Activated CD8-positive, alpha-beta memory T cell treated with anti-CD3 and anti-CD28 coated beads, Interleukin-2, amount 50 U/mL, for 48 hours (primary cell): ENCODE measurements around the gene PCDHGA8.

Source experiments
- DNase-seq: peaks from one replicate; pipeline ENCODE4 v3.0.0-alpha.2; 2020

The PCDHGA8 gene

DNA sequence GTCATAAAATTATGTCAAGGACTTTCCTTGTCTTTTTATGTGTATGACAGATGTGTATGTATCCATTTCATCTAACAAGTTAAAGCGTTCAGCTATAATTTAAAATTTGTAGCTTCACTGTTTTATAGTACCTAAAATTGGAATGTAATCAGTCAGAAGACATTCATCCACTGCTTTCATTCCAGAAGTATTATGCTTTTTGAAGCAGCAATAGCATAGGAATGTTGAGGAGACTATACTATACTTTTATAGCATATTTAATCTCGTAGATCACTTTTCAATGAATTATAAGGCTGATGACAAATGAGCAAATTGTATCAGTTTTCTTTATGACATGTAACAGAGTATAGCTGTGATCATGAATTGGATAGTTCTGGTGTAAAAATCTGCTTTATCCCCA is 44.8 kb downstream of the PCDHGA8 start:
- no peak for DNase-seq

DNA sequence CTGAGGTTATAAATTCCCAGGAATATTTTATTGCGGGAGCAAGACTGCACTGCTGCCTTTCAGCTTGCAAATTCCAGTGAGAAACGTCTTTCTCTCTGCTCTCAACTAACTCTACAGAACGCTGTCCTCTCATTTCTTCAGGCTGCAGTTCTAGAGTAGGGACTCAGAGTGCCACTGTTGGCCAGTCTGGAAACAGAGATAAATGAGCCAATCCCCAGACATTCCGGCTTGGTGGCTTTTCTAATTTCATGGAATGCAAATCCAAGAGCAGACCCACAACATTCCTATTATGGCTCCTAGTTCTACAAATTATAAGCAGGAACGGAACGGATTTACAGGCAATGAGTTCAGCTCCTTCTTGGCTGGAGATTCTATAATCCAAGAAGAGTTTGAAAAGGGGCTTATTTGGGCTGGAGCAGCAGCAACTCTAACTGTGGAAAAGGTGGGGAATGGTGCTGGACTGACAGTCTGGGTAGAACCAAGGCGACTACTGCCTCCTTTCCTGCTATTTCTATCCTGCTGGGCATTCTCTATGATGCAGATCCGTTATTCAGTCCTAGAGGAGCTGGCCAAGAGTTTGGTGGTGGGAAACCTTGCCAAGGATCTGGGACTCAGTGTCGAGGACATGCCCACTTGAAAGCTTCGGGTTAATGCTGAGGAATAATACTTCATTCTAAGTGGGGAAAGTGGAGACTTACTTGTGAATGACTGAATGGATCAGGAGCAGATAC is 47.1 kb downstream of the PCDHGA8 start:
- no peak for DNase-seq

DNA sequence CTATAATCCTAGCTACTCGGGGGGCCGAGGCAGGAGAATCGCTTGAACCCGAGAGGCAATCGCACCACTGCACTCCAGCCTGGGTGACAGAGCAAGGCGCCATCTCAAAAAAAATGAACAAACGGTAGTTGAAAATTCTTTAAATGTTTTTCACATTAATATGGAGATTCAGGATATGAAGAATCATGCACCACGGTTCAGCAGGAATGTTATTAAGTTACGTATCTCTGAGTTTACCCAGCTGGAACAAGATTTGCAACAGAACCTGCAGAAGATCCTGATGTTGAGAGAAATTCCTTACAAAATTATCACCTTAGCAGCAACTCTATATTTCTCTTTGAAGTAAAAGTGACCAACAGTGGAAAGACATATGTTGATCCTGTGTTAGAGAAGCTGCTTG is 47.9 kb downstream of the PCDHGA8 start:
- no peak for DNase-seq

DNA sequence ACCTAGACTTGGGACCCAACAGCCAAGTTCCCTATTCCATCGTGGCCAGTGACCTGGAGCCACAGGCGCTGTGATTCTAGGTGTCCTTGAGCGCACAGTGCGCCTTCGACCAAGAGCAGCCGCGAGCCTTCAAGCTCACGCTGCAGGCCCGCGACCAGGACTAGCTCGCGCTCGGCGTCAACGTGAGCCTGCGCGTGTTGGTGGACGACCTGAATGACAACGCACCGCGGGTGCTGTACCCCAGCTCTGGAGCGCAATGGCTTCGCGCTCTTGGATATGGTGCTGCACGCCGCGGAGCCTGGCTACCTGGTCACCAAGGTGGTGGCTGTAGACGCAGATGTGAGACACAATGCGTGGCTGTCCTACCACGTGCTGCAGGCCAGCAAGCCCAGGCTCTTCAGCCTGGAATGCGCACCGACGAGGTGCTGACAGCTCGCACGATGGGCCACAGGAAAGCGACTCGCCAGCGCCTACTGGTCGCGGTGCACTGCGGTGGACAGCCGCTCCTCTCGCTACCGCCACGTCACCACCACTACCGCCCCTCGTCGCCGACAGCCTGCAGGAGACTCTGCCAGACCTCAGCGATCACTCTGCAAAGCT is 49.2 kb downstream of the PCDHGA8 start:
- DNase-seq, result no peak
